HG02852 (cell line): ENCODE data around the gene PTPN3.
A peak's percentile ranks its signal among the peaks of the same experiment; 100 is the strongest.

Experiments used
- ATAC-seq: cut with Tn5 transposase; IDR thresholded peaks from one replicate; pipeline ENCODE4 v1.9.1; 2021; ENCODE audit warnings: mild to moderate bottlenecking, moderate library complexity; ENCODE audit not compliant: unreplicated experiment

The PTPN3 gene

DNA sequence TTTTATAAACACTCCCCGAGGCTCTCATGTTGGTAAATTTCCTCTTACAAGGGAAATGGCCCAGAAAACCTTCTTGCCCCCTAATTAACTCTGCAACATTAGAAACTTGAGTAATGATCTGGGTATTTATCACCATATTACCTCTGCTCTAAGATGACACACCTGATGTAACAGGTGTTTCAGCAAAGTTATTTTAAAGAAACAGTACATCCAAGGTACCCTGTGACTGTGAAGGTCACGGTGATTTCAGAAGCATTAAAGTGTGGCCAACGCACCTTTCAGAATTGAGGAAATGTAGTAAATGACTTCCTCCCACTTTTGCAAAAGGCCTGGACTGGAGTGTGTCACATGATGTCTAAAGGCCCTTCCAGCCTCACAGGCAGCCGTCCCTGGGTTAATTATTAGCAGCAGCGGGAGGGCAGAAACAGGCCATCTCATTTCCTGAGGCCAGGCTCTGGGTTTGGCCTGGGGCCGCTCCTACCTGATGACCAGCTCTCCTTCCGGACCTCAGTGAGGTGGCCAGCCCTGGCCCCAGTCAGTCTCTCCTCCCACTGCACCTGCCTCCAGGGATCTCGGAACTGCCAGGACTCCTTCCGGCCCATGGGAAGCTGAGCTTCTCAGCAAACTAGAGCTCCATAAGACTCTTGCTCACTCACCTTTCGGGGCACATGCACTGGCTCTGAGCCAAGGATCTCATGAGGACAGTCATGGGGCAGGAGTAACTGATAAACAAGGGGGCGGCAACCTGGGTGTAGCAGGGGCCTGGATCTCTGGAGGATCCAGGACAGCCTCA is 20.7 kb downstream of the PTPN3 start:
- no peak for ATAC-seq

DNA sequence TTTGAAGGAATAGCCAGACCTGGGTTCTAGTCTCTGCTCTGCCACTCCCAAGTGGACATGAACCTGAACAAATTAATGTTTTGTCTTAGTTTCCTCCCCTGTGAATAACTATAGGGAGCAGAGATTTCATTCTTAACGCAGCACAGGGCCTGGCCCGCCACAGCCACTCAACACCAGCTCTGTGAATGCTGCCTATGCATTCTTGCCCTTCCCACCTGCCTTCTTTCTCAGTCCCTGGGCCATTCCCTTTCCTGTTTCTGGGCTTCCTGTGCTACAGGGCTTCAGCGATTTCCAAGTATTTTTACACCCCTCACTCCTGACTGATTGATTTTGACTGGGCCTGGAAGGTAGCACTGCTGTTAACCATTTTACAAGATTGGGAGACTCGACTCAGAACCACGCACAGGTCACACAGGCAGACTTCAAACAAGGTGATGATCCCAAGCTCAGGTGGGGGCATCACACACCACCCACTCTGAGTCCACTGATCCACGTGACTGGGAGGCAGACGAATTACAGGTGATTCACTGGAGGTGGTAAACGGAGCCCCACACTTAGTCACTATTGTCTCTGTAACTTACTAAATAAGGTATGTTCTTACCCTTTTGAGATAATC is 21.4 kb downstream of the PTPN3 start:
- ATAC-seq, result no peak

DNA sequence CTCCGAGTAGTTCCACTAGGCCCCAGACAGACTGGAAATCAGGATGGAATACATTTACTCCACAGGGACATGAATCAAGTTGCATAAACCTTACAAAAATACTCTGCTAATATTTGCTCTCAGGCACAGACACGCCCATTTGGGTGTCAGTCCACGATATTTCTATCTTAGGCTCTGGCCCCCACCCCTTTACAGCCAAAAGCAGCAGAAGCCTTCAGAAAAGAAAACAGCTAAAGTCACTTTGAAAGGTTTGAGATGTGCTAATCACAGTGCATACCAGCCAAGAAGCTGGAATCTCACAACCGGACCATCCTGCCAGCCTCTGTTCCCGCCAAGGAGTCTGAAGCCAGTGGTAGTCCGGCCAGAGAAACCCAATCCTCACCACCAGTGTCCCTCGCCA is 22.6 kb downstream of the PTPN3 start:
- no peak for ATAC-seq

DNA sequence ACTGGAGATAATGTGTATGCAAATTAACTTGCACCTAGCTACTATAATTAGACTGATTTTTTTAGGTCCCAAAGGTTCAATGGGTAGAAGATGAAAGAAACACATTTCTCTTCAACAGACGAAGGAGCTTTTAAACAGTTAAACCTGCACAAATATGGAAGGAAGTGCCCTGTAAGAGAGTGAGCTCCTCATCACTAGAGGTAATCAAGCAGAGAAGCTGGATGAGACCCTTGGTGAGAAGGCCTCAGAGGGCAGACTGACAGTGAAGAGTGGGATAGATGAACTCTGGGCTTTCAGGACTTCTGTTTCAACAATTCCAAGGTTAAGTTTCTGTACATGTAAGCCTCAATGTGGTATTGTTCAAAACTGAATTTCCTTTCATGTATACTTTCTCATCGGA is 23.2 kb downstream of the PTPN3 start:
- ATAC-seq, result no peak

DNA sequence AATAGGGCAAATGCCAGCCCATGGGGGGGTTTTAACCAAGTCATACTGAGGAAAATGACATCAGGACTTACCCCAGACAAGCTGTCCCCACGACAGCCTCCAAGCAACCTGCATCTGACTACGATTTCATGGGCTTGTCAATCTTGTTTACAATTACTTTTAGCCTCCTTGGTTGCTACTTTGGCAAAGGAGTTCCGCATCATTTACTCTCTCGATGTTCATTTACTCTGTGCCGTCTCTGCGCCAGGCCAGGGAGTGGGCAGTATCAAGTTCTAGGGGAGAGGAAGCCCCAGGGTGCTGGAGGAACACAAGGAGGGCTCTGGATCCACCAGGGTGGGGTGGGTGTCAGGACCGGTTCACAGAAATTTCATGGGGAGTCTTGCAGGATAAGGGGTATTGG is 23.9 kb downstream of the PTPN3 start:
- no peak for ATAC-seq

DNA sequence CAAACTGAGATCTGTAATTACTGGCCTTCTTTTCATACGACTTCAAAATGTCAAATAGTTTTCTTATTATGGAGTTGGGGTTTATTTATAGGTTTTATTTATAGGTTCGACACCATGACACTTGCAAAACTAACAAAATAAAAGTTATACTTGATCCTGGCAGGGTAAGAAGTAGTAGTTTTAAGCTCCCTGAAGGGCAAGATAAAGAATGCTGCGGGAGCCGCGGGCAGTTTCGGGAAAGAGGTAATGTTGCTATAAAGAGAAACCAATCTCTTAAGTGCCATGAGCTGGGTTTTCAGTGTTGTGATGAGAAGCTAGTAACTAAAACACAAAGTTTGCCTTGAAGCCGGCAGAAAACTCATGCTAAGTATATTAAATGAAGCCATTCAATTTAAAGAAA is 24.8 kb downstream of the PTPN3 start:
- ATAC-seq, result no peak

DNA sequence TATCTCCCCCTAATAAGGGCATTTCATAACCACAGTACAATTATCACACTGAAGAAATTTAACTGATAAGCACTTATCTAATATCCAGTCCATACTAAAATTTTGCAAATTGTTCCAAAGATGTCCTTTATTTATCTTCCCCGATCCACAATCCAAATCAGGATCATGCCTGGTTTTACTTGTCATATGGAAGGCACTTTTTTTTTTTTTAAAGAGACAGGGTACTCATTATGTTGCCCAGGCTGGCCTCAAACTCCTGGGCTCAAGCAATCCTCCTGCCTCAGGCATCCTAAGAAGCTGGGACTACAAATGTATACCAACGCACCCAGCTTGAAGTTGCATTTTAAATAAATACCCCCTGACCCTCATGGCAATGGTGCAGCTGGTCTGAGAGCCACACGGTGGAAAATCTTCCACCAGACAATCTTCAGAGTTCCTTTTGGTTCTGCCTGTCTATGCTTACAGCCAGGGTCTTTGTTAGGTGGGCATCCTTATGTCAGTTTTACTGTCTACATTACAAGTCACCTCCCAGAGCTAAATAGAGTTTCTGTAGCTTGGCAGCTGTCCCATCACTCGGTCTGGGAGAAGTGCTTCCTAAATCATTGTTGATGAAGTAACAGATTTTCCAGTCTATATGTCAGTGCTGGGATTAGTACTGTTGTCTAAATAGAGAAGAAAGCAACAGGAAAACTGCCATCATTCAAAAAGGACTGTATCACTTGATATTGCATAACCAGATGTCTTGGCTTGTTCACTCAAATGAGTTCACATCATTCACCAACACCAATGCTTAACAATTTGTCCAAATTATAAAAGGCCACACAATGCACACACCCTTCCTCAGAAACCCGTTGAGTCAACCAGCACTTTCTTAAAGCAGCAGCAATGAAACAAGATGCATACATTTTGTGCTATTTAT is 26.4 kb downstream of the PTPN3 start:
- no peak for ATAC-seq

DNA sequence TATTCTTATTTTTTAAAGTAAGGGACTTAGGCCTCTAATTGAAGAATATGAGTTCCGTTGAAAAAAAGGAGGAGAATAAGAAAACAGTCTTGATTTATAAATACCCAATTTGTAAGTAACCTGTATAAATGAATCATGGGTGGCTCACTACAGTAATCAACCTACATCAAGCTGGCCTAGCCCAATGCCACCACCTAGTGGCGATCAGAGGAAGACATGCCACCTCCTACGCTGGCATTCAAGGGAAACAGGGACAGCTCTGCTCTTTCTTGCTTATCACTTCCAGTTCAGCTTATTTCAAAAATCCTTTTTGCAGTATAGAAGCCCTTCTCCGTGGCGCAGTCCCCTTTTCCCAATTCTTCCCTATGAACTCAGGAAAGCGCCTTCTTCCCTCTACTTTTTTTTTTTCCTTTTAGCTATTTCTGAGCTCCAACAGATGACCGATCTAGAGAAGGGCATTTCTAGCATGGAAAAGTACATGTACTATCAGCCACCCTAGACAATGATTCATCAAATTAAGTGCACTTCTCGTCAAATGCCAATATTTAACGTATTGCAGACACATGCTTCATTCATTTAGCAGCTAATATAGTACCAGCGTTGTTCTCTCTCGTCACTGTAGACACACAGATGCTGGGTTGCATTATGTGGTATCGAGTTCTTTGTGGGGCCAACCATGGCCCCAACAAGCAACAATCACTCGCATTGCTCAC is 28.3 kb downstream of the PTPN3 start:
- peak; percentile 87 for ATAC-seq

DNA sequence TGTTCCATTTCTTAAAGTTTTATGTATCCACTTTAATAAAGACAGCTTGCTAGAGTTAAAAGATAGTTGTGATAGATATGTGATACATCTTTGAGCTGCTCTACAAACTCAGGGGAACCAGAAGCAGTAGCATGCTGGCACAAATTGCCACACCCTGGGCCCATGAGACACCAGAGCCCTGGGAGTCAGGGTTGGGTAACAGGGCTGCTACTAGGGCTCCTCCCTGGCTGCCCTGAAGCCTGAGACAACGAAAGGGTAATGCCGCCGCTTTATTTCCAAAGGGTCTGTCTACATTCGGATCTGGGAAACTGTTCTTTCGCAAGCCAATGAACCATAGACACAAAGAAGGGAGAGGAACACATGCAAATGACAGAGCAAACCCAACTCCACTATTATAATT is 29.2 kb downstream of the PTPN3 start:
- no peak for ATAC-seq

DNA sequence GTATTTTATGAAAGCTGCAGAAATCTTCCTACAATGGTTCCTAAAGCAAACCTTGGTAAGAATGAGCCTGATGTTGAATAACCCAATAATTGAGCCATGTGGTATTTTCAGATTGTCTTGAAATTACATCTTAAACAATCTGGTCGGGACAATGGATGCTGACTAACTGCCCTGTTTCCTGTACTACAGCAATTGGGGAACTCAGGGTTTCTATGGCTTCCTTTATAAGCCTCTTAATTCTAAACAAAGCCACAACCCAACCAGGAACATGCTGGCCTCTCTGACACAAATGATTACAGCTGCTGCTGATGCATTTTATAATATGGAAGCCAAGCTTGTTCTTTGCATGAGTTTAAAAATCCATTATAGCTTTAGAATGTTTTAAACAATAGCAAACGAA is 30.2 kb downstream of the PTPN3 start:
- no peak for ATAC-seq

DNA sequence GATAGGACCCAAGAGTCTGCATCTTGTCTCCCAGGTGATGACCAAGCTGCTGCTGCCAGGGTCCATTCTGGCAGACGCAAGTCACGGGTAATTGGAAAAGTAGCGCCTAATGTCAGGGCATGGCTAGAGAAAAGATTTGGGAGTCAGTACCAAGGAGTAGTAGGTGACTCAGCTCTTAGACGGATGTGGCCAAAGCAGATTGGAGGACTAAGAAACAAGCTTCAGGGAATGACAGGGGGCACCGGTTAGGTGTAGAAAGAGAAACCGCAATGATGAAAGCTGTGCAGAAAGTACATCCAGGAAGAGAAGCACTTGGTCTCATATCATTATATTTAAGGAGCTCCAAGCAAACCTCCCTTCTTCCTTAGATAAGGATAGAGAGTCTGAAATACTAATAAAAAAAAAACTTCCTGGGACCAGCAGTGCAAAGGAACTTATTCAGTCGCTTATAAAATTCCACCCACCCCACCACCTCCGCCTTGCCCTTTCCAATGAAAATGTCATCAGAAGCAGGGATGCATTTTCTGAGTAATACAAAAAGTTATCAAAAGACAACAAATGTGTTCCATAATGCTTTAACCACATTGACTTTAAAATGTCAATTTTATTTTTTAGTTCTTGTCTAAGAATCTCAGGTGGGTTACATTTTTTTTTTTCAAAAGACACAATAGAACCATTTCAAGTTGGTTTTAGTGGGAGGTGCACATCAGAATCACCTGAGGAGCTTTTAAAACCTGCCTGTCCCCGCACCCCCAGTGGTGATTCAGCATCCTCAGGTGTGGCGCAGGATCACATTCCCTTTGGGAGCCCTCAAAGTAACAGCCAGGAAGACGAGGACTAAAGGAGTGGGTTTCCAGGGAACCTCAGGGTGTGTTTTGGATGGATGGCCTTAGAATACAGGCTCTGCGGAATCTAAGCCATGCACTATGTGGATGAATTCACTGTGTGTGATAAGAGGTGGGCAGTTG is 31.2 kb downstream of the PTPN3 start:
- no peak for ATAC-seq

DNA sequence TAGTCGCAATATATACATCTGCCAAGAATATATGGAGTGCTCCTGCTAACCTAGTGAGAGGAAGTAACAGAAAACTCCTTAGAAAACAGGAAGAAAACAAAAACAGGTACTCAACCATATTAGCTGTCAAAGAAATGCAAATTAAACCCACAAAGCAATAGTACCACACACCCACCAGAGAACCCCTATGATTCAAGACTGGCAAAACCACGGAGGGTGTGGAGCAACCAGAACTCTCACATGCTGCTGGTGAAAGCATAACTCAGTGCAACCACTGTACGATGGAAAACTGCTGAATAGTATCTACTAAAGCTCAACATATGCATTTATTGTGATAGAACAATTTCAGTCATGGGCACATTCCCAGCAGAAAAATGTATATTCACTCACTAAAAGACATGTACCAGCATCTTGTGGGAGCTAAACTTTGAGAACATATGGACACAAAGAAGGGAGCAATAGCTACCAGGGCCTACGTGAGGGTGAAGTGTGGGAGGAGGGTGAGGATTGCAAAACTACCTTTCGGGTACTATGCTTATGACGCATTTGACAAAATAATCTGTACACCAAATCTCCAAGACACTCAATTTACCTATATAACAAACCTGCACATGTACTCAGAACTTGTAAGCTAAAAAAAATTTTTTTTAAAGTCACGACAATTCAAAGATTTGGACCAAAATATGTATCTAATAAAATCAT is 34.0 kb downstream of the PTPN3 start:
- ATAC-seq, result no peak

DNA sequence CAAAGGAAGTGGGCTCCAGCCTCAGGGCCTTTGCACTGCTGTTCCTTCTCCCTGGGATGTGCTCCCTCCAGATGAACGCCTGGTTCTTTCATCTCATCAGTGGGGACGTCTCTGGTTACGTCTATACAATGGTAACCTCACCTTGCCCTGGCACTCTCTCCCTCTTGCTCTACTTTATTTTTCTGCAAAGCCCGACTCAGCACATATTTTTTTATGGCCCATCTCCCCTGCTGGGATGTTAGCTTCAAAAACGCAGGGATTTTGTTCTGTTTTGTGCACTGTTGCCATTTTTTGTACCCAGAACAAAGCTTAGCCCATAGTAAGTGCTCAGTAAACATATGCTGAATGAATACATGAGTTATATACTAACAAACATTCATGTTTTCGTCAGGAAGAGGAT is 37.5 kb downstream of the PTPN3 start:
- no peak for ATAC-seq

DNA sequence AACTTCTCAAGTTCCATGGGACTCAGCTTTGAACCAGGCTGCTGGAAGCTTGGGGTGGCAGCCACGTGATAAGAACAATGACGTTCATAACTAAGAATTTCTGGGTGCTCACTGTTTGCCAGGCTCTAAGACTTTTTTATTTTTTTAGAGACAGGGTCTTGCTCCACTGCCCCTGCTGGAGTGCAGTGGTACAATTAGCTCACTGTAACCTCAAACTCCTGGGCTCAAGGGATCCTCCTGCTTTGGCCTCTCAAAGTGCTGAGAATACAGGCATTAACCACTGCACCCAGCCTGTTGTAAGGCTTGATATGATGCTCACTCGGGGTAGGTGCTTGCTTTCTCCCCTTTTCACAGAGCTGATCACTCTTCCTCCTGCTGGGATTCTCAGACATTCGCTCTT is 38.7 kb downstream of the PTPN3 start:
- ATAC-seq, result no peak

DNA sequence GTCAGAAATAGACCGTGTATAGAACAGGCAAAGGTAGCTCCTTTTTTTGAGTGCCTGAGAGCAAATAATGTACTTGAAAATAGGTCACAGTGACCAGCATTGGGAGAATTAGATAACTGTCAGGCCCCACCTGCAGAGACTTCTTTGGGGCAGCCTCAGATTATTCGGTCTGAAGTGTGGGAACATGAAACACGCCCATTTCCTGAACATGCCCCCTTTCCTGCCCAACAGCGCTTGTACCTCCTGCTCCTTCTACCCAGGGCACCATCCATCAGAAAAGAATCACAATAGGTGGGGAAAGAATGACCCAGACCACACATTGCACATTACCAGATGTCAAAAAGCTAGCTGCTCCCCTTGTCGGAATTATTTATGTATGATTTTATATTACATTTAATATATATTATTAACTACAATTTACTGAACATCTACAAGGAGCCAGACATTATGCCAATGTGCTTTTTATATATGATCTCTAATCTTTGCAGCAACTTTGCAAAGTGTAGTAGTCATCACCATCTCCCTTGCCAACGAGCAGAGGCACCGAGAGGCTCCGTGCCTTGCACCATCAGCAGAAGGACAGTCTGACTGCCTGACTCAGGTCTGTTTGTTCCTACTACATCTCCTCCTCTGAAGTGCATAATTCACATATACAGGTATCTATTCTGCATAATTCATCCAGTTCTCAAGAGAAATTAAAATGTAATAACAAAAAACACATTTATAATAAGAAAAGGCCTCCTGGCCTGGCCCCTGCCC is 39.5 kb downstream of the PTPN3 start:
- ATAC-seq, result no peak

DNA sequence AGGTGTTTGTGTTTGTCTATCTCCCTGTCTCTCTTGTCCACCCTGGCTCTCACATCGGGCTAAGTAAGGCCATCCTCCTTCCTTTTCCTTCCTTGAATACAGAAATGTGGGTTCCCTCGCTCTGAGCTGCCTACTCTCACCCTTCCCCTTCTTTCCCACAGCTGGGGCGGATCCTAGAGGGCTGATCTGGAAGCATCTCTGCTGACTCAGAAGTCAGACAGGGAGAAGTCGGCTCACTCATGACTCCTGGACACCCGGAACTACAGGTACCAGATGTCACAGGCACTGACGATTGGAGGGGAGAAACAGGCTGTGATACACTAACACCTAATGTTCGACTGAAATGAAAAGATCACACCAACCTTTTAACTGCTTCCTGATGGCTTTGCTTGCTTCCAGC is 41.3 kb downstream of the PTPN3 start:
- no peak for ATAC-seq

DNA sequence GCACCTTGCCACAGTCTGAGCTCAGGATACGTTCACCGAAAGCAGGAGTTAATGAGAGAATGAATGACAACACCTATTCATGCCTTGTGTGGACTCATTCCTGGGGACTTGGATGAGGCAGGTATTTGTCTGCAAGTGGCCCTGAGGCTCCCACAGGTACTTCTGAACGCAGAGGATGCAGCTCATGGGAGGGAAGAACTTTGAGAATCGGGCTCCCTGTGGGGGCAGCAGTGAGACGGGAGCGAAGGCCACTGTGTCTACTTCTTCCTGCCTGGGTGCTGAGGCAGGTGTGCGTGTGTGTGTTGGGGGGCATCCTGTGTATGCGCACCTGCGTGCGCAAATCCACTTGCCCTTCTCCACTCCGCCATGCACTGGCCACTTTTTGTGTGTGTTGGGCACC is 42.2 kb downstream of the PTPN3 start:
- no peak for ATAC-seq

DNA sequence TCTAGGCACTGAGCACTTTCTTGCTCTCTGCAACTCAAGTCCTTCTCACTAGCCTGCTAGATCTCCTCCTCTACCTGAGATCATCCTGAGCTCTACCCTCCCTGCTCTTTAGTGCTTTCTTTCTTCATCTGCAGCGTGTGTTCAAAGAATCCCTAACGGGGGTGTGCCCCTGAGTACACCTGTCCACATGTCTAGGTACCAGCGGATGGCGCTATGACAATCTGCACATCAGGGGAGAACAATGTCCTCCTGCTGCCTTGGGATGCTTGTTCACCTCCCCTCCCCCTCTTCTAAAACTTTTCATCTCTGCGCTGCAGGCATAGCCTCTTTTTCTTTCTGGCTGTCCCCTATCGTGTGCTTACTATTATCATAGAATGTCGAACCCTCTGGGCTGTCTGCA is 42.7 kb downstream of the PTPN3 start:
- ATAC-seq, result no peak
